ENCODE results near the gene TMEM178B.

TMEM178B gene

GRCh38 chr7:141361479-141361878, 287.6 kb downstream of the TMEM178B start:
- DNase-seq (ENCODE audit: low read depth), result no peak
- no peak overlapping the region for H3K4me3 ChIP-seq (ENCODE audit: low read depth, low read length)
- no peak for TF ChIP-seq CTCF (IDR thresholded peaks at IDR 0.05; ENCODE audit: insufficient read depth, low read depth, low read length, missing control alignments)

GRCh38 chr7:141361960-141362359, 288.1 kb downstream of the TMEM178B start:
- H3K4me3 ChIP-seq (ENCODE audit: low read depth, low read length), result no peak overlapping the region
- no peak for TF ChIP-seq CTCF (IDR thresholded peaks at IDR 0.05; ENCODE audit: insufficient read depth, low read depth, low read length, missing control alignments)
- DNase-seq (ENCODE audit: low read depth), result no peak

GRCh38 chr7:141362580-141363435, 288.9 kb downstream of the TMEM178B start:
- no peak overlapping the region for H3K4me3 ChIP-seq (ENCODE audit: low read depth, low read length)
- no peak for DNase-seq (ENCODE audit: low read depth)
- no peak for TF ChIP-seq CTCF (IDR thresholded peaks at IDR 0.05; ENCODE audit: insufficient read depth, low read depth, low read length, missing control alignments)

GRCh38 chr7:141363748-141364147, 289.9 kb downstream of the TMEM178B start:
- DNase-seq (ENCODE audit: low read depth), result no peak
- no peak overlapping the region for H3K4me3 ChIP-seq (ENCODE audit: low read depth, low read length)
- no peak for TF ChIP-seq CTCF (IDR thresholded peaks at IDR 0.05; ENCODE audit: insufficient read depth, low read depth, low read length, missing control alignments)

- H3K4me3 ChIP-seq (ENCODE audit: low read depth, low read length), result no peak overlapping the region
- no peak for TF ChIP-seq CTCF (IDR thresholded peaks at IDR 0.05; ENCODE audit: insufficient read depth, low read depth, low read length, missing control alignments)
These were observed 292.3 kb downstream of the TMEM178B start for GRCh38 chr7:141366091-141366621.

GRCh38 chr7:141369422-141369821, 295.6 kb downstream of the TMEM178B start:
- TF ChIP-seq CTCF (IDR thresholded peaks at IDR 0.05; ENCODE audit: insufficient read depth, low read depth, low read length, missing control alignments), result no peak
- no peak for DNase-seq (ENCODE audit: low read depth)
- no peak overlapping the region for H3K4me3 ChIP-seq (ENCODE audit: low read depth, low read length)

More at GRCh38 chr7:141366091-141366621, 292.3 kb downstream of the TMEM178B start:
- DNase-seq (ENCODE audit: low read depth), result no peak

Data from GM12865 (cell line).